Measurements from ENCODE around the gene PLAAT3.
"Not testable (repeated sequence)": the region's sequence is repeated elsewhere in the genome, so short reads cannot be mapped to it uniquely, and the experiment has no call there.

Gene PLAAT3

DNA sequence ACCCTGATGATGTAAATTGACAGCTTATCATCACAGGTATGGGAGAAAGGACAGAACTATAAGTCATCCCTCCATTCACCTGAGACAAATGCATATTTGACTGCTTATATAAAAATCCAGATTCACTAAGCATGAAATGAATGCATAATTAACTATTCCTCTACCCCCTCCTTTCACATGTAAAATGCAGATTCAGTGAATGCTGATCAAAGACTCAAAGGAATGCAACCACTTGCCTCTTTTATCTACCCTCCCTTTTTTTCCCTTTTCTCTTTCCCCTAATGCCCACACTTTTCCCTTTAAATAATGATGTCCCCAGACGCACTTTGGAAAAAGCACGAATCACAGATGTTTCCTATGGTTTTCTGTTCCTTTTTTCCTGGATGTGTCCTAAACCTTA, 82.1 kb downstream of the PLAAT3 start:
- no peak overlapping the region for H2AFZ ChIP-seq (ENCODE audit: low read length)
- TF ChIP-seq, protein P1, sequence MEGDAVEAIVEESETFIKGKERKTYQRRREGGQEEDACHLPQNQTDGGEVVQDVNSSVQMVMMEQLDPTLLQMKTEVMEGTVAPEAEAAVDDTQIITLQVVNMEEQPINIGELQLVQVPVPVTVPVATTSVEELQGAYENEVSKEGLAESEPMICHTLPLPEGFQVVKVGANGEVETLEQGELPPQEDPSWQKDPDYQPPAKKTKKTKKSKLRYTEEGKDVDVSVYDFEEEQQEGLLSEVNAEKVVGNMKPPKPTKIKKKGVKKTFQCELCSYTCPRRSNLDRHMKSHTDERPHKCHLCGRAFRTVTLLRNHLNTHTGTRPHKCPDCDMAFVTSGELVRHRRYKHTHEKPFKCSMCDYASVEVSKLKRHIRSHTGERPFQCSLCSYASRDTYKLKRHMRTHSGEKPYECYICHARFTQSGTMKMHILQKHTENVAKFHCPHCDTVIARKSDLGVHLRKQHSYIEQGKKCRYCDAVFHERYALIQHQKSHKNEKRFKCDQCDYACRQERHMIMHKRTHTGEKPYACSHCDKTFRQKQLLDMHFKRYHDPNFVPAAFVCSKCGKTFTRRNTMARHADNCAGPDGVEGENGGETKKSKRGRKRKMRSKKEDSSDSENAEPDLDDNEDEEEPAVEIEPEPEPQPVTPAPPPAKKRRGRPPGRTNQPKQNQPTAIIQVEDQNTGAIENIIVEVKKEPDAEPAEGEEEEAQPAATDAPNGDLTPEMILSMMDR (IDR thresholded peaks at IDR 0.05; ENCODE audit: low read length): no peak
- no peak for TF ChIP-seq EZH2 (IDR thresholded peaks at IDR 0.05; ENCODE audit: borderline replicate concordance, low read length)
- peaks cover 9% of the 10 kb centered on the region for H3K4me1 ChIP-seq (ENCODE audit: insufficient read depth, low read length, severe bottlenecking)
- H3K9ac ChIP-seq (ENCODE audit: low read length): no peak overlapping the region
- no peaks in the 10 kb centered on the region for H3K79me2 ChIP-seq (ENCODE audit: insufficient read depth, low read length)
- H3K27ac ChIP-seq (ENCODE audit: low read depth, low read length, poor library complexity, severe bottlenecking): no peak overlapping the region
- no peaks in the 10 kb centered on the region for H3F3A ChIP-seq (ENCODE audit: insufficient read depth, low read length)
- H3K9me2 ChIP-seq (ENCODE audit: low read depth, low read length): no peaks in the 10 kb centered on the region
- no peaks in the 10 kb centered on the region for H4K20me1 ChIP-seq (ENCODE audit: insufficient read depth, low read length)
- H3K36me3 ChIP-seq (ENCODE audit: insufficient read depth, low read length): no peaks in the 10 kb centered on the region
- no peaks in the 10 kb centered on the region for H3K27me3 ChIP-seq (ENCODE audit: insufficient read depth, low read length)
- no peak overlapping the region for H3K4me3 ChIP-seq (ENCODE audit: low read depth, low read length, poor library complexity, severe bottlenecking)
- H3K9me3 ChIP-seq (ENCODE audit: low read length): no peaks in the 10 kb centered on the region
- no peak overlapping the region for H3K4me2 ChIP-seq (ENCODE audit: low read length)

DNA sequence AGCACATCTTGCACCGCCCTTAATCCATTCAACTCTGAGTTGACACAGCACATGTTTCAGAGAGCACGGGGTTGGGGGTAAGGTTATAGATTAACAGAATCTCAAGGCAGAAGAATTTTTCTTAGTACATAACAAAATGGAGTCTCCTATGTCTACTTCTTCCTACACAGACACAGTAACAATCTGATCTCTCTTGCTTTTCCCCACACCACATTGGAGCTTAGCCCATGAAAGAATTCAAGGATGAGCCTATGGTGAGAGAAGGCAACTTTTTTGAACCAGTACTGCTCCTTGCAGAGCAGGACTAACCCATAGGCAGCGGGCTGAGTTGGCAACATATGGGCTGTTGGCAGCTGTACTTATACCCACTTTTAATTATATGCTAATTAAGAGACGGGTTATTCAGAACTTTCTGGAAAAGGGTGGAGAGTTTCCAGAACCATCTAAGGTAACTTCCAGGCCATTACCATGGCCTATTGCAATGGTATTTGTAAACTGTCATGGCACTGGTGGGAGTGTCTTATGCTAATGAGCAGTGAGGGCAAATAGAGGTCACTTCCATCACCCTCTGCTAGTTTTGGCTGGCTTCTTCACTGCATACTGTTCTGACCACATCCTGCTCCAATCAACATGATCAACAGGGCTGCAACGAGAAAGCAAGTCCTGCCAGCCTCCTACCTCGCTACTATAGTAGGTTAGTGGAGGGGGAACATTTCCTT, 83.0 kb downstream of the PLAAT3 start:
- not testable (repeated sequence) for H3K27ac ChIP-seq (ENCODE audit: low read depth, low read length, poor library complexity, severe bottlenecking); H3F3A ChIP-seq (ENCODE audit: insufficient read depth, low read length); H3K4me3 ChIP-seq (ENCODE audit: low read depth, low read length, poor library complexity, severe bottlenecking); H3K4me1 ChIP-seq (ENCODE audit: insufficient read depth, low read length, severe bottlenecking); H3K79me2 ChIP-seq (ENCODE audit: insufficient read depth, low read length); H3K9me3 ChIP-seq (ENCODE audit: low read length); H2AFZ ChIP-seq (ENCODE audit: low read length); H3K36me3 ChIP-seq (ENCODE audit: insufficient read depth, low read length); H4K20me1 ChIP-seq (ENCODE audit: insufficient read depth, low read length); H3K27me3 ChIP-seq (ENCODE audit: insufficient read depth, low read length); H3K9me2 ChIP-seq (ENCODE audit: low read depth, low read length); H3K4me2 ChIP-seq (ENCODE audit: low read length); H3K9ac ChIP-seq (ENCODE audit: low read length)

DNA sequence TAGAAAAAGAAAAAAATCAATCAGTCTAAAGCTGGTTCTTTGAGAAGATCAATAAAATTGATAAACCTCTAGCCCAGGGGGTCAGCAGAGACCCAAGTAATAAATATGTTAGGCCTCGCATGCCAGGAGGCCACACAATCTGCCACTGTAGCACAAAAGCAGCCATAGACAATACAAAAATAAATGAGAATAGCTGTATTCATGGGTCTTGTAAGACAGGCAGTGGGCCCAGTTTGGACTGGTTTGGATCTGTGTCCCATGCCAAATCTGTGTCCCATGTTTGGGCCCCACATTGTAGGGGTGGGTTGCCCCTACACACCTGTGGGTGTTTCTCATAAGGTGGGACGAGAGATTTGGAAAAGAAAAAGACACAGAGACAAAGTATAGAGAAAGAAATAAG, 84.2 kb downstream of the PLAAT3 start:
- Histone ChIP-seq H3K27ac (ENCODE audit: low read depth, low read length, poor library complexity, severe bottlenecking) (no peak overlapping the region), H3K9ac (ENCODE audit: low read length) (no peak overlapping the region)

DNA sequence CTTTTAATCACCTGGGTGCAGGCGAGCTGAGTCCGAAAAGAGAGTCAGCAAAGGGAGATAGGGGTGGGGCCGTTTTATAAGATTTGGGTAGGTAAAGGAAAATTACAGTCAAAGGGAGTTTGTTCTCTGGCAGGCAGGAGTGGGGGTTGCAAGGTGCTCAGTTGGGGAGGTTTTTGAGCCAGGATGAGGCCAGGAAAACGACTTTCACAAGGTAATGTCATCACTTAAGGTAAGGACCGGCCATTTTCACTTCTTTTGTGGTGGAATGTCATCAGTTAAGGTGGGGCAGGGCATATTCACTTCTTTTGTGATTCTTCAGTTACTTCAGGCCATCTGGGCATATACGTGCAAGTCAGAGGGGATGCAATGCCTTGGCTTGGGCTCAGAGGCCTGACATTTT, 84.9 kb downstream of the PLAAT3 start:
- H3K27ac ChIP-seq (ENCODE audit: low read depth, low read length, poor library complexity, severe bottlenecking); H3K27me3 ChIP-seq (ENCODE audit: insufficient read depth, low read length); H3K4me2 ChIP-seq (ENCODE audit: low read length); H2AFZ ChIP-seq (ENCODE audit: low read length); H3K9me3 ChIP-seq (ENCODE audit: low read length); H3K4me1 ChIP-seq (ENCODE audit: insufficient read depth, low read length, severe bottlenecking); H3K79me2 ChIP-seq (ENCODE audit: insufficient read depth, low read length); H3K9me2 ChIP-seq (ENCODE audit: low read depth, low read length); H3K9ac ChIP-seq (ENCODE audit: low read length); H3F3A ChIP-seq (ENCODE audit: insufficient read depth, low read length); H3K36me3 ChIP-seq (ENCODE audit: insufficient read depth, low read length); H4K20me1 ChIP-seq (ENCODE audit: insufficient read depth, low read length); H3K4me3 ChIP-seq (ENCODE audit: low read depth, low read length, poor library complexity, severe bottlenecking): not testable (repeated sequence)

More for the DNA sequence above, 84.2 kb downstream of the PLAAT3 start:
- no peak overlapping the region for H3K4me2 ChIP-seq (ENCODE audit: low read length)
- H4K20me1 ChIP-seq (ENCODE audit: insufficient read depth, low read length): no peaks in the 10 kb centered on the region
- no peaks in the 10 kb centered on the region for H3K36me3 ChIP-seq (ENCODE audit: insufficient read depth, low read length)
- H3K27me3 ChIP-seq (ENCODE audit: insufficient read depth, low read length): no peaks in the 10 kb centered on the region
- no peaks in the 10 kb centered on the region for H3K4me1 ChIP-seq (ENCODE audit: insufficient read depth, low read length, severe bottlenecking)
- no peak overlapping the region for H3K4me3 ChIP-seq (ENCODE audit: low read depth, low read length, poor library complexity, severe bottlenecking)
- no peak overlapping the region for H2AFZ ChIP-seq (ENCODE audit: low read length)
- H3K9me3 ChIP-seq (ENCODE audit: low read length): no peaks in the 10 kb centered on the region
- no peaks in the 10 kb centered on the region for H3F3A ChIP-seq (ENCODE audit: insufficient read depth, low read length)
- H3K79me2 ChIP-seq (ENCODE audit: insufficient read depth, low read length): no peaks in the 10 kb centered on the region
- TF ChIP-seq, protein P1 (IDR thresholded peaks at IDR 0.05; ENCODE audit: low read length): no peak
- TF ChIP-seq EZH2 (IDR thresholded peaks at IDR 0.05; ENCODE audit: borderline replicate concordance, low read length): no peak
- no peaks in the 10 kb centered on the region for H3K9me2 ChIP-seq (ENCODE audit: low read depth, low read length)

DNA sequence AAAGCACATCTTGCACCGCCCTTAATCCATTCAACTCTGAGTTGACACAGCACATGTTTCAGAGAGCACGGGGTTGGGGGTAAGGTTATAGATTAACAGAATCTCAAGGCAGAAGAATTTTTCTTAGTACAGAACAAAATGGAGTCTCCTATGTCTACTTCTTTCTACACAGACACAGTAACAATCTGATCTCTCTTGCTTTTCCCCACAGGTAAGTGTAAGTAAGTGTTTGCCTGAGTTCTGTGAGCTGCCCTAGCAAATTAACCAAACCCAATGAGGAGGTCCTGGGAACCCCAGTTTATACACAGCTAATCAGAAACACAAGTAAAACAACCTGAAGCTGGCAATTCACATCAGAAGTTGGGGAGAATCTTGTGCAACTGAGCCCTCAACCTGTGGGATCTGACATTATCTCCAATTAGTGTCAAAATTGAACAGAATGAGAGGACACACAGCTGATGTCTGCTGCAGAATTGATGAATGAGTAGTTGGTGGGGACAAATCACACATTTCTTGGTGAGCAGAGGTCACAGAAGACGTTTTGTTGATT, 85.4 kb downstream of the PLAAT3 start:
- not testable (repeated sequence) for H3K36me3 ChIP-seq (ENCODE audit: insufficient read depth, low read length); H3K9me3 ChIP-seq (ENCODE audit: low read length); H3K27me3 ChIP-seq (ENCODE audit: insufficient read depth, low read length); H3K4me2 ChIP-seq (ENCODE audit: low read length); H3K9me2 ChIP-seq (ENCODE audit: low read depth, low read length); H3K4me1 ChIP-seq (ENCODE audit: insufficient read depth, low read length, severe bottlenecking); H3K79me2 ChIP-seq (ENCODE audit: insufficient read depth, low read length); H3K27ac ChIP-seq (ENCODE audit: low read depth, low read length, poor library complexity, severe bottlenecking); H3F3A ChIP-seq (ENCODE audit: insufficient read depth, low read length); H3K9ac ChIP-seq (ENCODE audit: low read length); H3K4me3 ChIP-seq (ENCODE audit: low read depth, low read length, poor library complexity, severe bottlenecking); H4K20me1 ChIP-seq (ENCODE audit: insufficient read depth, low read length); H2AFZ ChIP-seq (ENCODE audit: low read length)

DNA sequence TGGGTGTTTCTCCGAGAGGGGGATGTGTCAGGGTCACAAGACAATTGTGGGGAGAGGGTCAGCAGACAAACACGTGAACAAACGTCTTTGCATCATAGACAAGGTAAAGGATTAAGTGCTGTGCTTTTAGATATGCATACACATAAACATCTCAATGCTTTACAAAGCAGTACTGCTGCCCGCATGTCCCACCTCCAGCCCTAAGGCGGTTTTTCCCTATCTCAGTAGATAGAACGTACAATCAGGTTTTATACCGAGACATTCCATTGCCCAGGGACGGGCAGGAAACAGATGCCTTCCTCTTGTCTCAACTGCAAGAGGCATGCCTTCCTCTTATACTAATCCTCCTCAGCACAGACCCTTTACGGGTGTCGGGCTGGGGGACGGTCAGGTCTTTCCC, 86.1 kb downstream of the PLAAT3 start:
- H3K4me3 ChIP-seq (ENCODE audit: low read depth, low read length, poor library complexity, severe bottlenecking); H3K9me3 ChIP-seq (ENCODE audit: low read length); H3K79me2 ChIP-seq (ENCODE audit: insufficient read depth, low read length); H2AFZ ChIP-seq (ENCODE audit: low read length); H3K9me2 ChIP-seq (ENCODE audit: low read depth, low read length); H3K4me2 ChIP-seq (ENCODE audit: low read length); H3K9ac ChIP-seq (ENCODE audit: low read length); H3F3A ChIP-seq (ENCODE audit: insufficient read depth, low read length); H4K20me1 ChIP-seq (ENCODE audit: insufficient read depth, low read length); H3K4me1 ChIP-seq (ENCODE audit: insufficient read depth, low read length, severe bottlenecking); H3K27me3 ChIP-seq (ENCODE audit: insufficient read depth, low read length); H3K36me3 ChIP-seq (ENCODE audit: insufficient read depth, low read length); H3K27ac ChIP-seq (ENCODE audit: low read depth, low read length, poor library complexity, severe bottlenecking): not testable (repeated sequence)
